Measurements from ENCODE around the gene CORO7. TPM values are rescaled to one million over a fixed set of nuclear protein-coding genes. Genes with fewer than 3 reads are reported as not detected.

Gene CORO7
- total RNA-seq, 1 donor from 2014 or later = 52.4 TPM

DNA sequence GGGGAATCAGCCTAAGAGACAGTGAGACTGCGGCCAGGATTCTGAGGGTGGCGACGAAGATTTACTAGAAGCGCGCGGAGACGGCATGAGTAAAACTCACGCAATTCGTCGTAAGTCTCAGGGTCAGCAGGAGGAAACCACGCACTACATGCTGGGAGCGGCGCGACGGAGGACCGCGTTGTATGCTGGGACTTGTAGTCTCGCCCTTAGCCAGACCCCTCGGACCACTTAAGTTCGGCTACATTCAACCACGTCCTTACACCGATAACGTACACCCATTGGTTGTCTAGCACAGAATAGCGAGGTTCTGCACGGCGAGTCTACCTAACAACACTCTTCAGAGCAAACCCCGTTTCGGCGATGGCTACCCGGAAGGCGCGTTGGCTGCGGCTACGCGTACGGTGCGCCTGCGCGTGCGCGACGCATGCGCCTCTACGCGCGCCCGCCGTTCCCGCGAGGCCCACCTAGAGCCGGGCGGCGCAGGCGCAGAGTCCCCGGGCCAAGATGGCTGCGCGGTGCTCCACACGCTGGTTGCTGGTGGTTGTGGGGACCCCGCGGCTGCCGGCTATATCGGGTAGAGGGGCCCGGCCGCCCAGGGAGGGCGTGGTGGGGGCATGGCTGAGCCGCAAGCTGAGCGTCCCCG lies 9.1 kb upstream of the CORO7 start, which contains the start of gene DNAJA3:
Gene DNAJA3 (plus strand): TSS at position 491 of the 643 bp plus-strand sequence. CDS start 14 bp downstream, at position 505.
- Histone ChIP-seq H3K36me3 (no peaks in the 10 kb centered on the region), H3K4me1 (peaks cover 13% of the 10 kb centered on the region), H3K9me3 (no peaks in the 10 kb centered on the region), H3K27me3 (no peaks in the 10 kb centered on the region), H3K27ac (peak within 1 kb of the TSS; percentile 98), H3K4me3 (peak within 1 kb of the TSS; percentile 97)
- ATAC-seq = peak; percentile 98
- TF ChIP-seq, protein P1, sequence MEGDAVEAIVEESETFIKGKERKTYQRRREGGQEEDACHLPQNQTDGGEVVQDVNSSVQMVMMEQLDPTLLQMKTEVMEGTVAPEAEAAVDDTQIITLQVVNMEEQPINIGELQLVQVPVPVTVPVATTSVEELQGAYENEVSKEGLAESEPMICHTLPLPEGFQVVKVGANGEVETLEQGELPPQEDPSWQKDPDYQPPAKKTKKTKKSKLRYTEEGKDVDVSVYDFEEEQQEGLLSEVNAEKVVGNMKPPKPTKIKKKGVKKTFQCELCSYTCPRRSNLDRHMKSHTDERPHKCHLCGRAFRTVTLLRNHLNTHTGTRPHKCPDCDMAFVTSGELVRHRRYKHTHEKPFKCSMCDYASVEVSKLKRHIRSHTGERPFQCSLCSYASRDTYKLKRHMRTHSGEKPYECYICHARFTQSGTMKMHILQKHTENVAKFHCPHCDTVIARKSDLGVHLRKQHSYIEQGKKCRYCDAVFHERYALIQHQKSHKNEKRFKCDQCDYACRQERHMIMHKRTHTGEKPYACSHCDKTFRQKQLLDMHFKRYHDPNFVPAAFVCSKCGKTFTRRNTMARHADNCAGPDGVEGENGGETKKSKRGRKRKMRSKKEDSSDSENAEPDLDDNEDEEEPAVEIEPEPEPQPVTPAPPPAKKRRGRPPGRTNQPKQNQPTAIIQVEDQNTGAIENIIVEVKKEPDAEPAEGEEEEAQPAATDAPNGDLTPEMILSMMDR (IDR thresholded peaks at IDR 0.05) = no peak
- DNase-seq = peak; percentile 97
- intact Hi-C loops (cut with DNase I) = no loop called here

DNA sequence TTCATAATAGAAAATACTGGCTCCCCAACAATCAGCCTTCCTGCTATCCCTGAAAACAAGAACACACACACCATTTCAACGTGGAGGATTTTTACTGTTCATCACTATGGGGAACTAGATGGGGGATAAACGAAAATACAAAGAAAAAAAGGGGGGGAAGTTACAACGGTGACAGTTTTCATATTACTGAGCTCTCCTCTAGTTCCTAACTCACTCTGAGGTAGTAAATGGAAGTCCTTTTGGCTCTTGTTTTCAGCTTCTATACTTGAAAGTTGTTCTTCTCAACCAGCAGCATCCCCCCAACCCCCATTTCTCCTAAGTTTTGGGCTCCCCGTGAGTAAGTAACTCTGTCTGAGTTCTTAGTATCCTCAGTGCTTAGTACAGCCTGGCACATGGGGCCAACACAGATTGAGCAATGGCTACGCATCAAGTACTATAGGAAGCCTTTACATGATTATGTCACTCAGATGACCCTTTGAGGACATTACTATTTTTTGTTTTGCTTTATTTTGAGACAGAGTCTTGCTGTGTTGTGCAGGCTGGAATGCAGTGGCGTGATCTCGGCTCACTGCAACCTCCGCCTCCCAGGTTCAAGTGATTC lies 4.2 kb upstream of the CORO7 start:
- no peak overlapping the region for H3K4me3 ChIP-seq

DNA sequence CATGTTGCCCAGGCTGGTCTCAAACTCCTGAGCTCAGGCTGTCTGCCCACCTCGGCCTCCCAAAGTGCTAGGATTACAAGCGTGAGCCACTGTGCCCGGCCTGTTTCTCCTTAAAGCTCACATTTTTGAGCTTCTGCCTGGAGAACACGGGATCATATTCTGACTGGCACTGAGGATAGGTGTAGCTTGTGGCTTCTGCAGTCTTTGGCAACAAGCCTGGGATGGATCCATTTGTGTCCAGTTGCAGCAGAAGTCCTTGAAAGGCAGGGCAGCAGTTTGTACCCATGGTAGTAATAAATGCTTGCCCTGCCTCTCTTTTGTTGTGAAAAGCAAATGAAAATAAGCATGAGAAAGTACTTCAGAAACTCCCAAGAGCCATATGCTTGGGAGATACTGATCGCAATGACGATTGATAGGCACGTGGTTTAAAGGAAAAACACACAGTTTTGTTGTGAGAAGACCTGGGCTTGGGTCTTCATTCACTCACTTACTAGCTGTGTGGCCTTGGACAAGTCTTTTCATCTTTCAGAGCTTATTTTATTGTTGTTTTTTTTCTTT lies 3.1 kb upstream of the CORO7 start:
- intact Hi-C loops (cut with DNase I) = no loop called here
- no peaks in the 10 kb centered on the region for H3K9me3 ChIP-seq
- H3K4me1 ChIP-seq = peaks cover 14% of the 10 kb centered on the region
- no peaks in the 10 kb centered on the region for H3K36me3 ChIP-seq
- H3K27ac ChIP-seq = no peak overlapping the region
- no peak overlapping the region for H3K4me3 ChIP-seq
- ATAC-seq (no peak), DNase-seq (no peak)
- H3K27me3 ChIP-seq = no peaks in the 10 kb centered on the region
- TF ChIP-seq, protein P1 (IDR thresholded peaks at IDR 0.05) = no peak

More for the DNA sequence above, 4.2 kb upstream of the CORO7 start:
- H3K36me3 ChIP-seq = no peaks in the 10 kb centered on the region
- intact Hi-C loops (cut with DNase I) = no loop called here
- peaks cover 3% of the 10 kb centered on the region for H3K4me1 ChIP-seq
- no peaks in the 10 kb centered on the region for H3K27me3 ChIP-seq
- TF ChIP-seq, protein P1 (IDR thresholded peaks at IDR 0.05) = no peak
- no peak overlapping the region for H3K27ac ChIP-seq
- DNase-seq (no peak), ATAC-seq (no peak)
- H3K9me3 ChIP-seq = no peaks in the 10 kb centered on the region

DNA sequence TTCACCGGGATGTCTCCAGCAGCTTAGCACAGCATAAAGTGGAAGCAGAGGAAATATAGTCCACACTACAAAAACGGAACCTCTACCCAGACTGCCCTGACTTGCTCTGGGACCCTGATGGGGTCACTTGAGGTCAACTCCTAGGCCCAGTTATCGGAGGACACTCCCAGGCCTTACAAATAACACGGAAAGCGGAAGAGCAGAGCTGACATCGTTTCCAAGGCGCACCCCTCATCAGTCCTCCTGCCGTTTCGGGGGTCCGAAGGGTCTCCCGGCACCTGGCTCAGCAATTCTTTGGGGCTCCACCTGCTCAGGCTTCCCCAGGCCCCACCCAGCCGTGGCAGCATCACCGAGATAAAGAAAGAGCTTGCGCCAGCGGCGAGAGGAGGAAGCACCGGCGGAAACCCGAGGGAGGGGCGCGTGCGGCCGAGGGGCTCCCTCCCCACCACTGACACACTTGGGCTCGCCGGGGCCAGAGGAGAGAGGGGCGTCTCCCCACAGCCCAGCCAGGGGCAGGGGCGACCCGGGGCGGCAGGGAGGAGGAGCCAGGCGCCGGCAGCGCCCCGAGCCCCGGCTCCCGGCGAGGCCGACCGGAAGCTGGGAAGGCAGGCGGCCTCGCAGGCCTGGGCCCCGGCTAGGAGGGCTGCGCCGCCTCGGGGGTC lies 727 bp downstream of the CORO7 start:
- TF ChIP-seq, protein P1 (IDR thresholded peaks at IDR 0.05) = peak; percentile 2
- H3K27me3 ChIP-seq = no peaks in the 10 kb centered on the region
- peak overlapping the region; percentile 93 for H3K4me3 ChIP-seq
- H3K36me3 ChIP-seq = peaks cover 12% of the 10 kb centered on the region
- intact Hi-C loops (cut with DNase I) = no loop called here
- ATAC-seq = peak; percentile 64
- H3K4me1 ChIP-seq = peaks cover 34% of the 10 kb centered on the region
- H3K27ac ChIP-seq = peak overlapping the region; percentile 89
- no peaks in the 10 kb centered on the region for H3K9me3 ChIP-seq
- peak; percentile 82 for DNase-seq

DNA sequence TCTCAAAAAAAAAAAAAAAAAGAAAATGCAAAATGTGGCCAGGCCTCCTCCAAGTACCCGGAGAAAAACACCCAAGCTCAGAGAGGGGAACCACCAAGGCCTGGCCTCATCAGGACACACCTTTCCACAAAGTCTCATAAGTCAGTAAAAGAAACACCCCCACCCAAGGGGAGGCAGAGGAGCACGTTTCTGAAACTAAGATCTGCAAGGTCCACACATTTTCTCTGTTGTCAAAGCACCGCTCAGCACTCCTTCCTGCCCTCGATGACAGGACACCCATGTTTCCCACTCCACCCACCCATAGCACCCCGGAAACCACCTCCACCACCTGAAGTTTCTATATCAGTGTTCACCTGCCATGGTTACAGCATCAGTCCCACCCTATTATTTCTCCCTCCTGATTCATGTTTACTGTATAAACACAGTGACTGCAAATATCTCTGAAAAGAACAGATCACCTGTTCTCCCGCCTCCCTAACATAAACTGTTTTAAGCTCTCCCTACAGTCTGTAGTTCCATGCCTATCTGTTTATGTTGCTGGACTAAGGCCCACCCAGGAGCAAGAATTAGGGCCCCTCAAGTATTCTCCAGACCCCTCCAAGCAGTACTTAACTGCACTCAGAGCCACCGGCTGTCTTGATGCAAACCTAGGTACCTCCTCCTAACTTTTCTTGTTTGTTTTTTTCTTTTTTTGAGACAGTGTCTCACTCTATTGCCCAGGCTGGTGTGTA lies 2.0 kb downstream of the CORO7 start:
- no peaks in the 10 kb centered on the region for H3K9me3 ChIP-seq
- no peaks in the 10 kb centered on the region for H3K27me3 ChIP-seq
- DNase-seq (no peak), ATAC-seq (no peak)
- peaks cover 12% of the 10 kb centered on the region for H3K36me3 ChIP-seq
- peak overlapping the region; percentile 89 for H3K27ac ChIP-seq
- H3K4me1 ChIP-seq = peaks cover 45% of the 10 kb centered on the region
- no peak overlapping the region for H3K4me3 ChIP-seq
- intact Hi-C loops (cut with DNase I) = no loop called here
- TF ChIP-seq, protein P1 (IDR thresholded peaks at IDR 0.05) = no peak
